ENCODE data around the gene CLPSL2. TPM values are rescaled to one million over a fixed set of nuclear protein-coding genes. Genes with fewer than 3 reads are reported as not detected.

Gene CLPSL2
- total and polyA plus RNA-seq, 2 experiments from 2014 or later = 1.2 TPM; not detected in 1

- no peaks in the 10 kb centered on the region for H3K9me3 ChIP-seq (ENCODE audit: low read depth)
- TF ChIP-seq, protein P1, sequence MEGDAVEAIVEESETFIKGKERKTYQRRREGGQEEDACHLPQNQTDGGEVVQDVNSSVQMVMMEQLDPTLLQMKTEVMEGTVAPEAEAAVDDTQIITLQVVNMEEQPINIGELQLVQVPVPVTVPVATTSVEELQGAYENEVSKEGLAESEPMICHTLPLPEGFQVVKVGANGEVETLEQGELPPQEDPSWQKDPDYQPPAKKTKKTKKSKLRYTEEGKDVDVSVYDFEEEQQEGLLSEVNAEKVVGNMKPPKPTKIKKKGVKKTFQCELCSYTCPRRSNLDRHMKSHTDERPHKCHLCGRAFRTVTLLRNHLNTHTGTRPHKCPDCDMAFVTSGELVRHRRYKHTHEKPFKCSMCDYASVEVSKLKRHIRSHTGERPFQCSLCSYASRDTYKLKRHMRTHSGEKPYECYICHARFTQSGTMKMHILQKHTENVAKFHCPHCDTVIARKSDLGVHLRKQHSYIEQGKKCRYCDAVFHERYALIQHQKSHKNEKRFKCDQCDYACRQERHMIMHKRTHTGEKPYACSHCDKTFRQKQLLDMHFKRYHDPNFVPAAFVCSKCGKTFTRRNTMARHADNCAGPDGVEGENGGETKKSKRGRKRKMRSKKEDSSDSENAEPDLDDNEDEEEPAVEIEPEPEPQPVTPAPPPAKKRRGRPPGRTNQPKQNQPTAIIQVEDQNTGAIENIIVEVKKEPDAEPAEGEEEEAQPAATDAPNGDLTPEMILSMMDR (IDR thresholded peaks at IDR 0.05; ENCODE audit: low read depth, low read length) = no peak
- H3K4me1 ChIP-seq (ENCODE audit: low read depth) = no peaks in the 10 kb centered on the region
- no peaks in the 10 kb centered on the region for H3K36me3 ChIP-seq
- H3K4me3 ChIP-seq = no peak overlapping the region
- no peak overlapping the region for H3K27ac ChIP-seq
- no peak for DNase-seq (ENCODE audit: low read depth in 1 of 2, low spot score in 1 of 2)
- peaks cover 20% of the 10 kb centered on the region for H3K27me3 ChIP-seq
Observed at GRCh38 chr6:35784200-35784599, 7.8 kb downstream of the CLPSL2 start.

DNA sequence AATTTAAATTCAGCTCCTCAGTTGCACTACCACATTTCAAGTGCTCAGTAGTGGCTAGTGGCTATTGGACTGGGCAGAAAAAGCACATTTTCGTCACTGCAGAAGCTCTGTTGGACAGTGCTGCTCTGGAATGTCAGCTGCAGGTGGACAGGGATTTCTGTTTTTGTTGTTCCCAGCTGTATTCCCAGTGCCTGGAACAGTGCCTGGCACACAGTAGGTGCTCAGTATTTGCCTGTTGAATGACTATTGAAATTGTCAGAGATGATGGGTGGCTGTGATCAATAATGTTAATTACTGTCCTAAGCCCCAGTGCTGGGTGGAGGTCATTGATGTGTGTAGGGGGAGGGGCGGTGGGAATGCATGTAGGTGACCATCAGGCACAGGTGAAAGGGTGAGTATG is 9.9 kb downstream of the CLPSL2 start:
- TF ChIP-seq, protein P1 (IDR thresholded peaks at IDR 0.05; ENCODE audit: low read depth, low read length) = no peak
- no peak for DNase-seq (ENCODE audit: low read depth in 1 of 2, low spot score in 1 of 2)
- Histone ChIP-seq H3K27me3 (peaks cover 20% of the 10 kb centered on the region), H3K4me1 (ENCODE audit: low read depth) (no peaks in the 10 kb centered on the region), H3K9me3 (ENCODE audit: low read depth) (no peaks in the 10 kb centered on the region), H3K4me3 (no peak overlapping the region), H3K36me3 (no peaks in the 10 kb centered on the region), H3K27ac (no peak overlapping the region)

DNA sequence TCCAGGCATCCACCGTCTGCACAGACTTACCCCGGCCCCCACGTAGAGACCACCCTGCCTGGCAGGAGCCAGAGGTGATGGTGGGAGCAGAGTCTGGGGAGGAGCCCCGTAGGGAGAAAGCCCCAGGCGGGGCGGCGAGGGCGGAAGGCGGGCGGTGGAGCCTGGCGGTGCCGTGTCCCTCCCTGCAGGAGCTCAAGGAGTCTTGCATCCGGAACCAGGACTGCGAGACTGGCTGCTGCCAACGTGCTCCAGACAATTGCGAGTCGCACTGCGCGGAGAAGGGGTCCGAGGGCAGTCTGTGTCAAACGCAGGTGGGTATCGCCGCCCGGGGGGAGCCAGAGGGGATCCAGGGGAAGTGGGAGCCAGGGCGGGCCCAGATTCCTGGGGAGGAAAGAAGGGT is 10.4 kb downstream of the CLPSL2 start:
- peaks cover 20% of the 10 kb centered on the region for H3K27me3 ChIP-seq
- H3K4me3 ChIP-seq = no peak overlapping the region
- no peaks in the 10 kb centered on the region for H3K4me1 ChIP-seq (ENCODE audit: low read depth)
- TF ChIP-seq, protein P1 (IDR thresholded peaks at IDR 0.05; ENCODE audit: low read depth, low read length) = no peak
- H3K27ac ChIP-seq = no peak overlapping the region
- no peak for DNase-seq (ENCODE audit: low read depth in 1 of 2, low spot score in 1 of 2)
- H3K36me3 ChIP-seq = no peaks in the 10 kb centered on the region
- no peaks in the 10 kb centered on the region for H3K9me3 ChIP-seq (ENCODE audit: low read depth)

GRCh38 chr6:35787266-35788218 is 11.1 kb downstream of the CLPSL2 start:
- Histone ChIP-seq H3K36me3 (no peaks in the 10 kb centered on the region), H3K27me3 (peaks cover 20% of the 10 kb centered on the region), H3K27ac (no peak overlapping the region), H3K4me3 (no peak overlapping the region), H3K4me1 (ENCODE audit: low read depth) (no peaks in the 10 kb centered on the region), H3K9me3 (ENCODE audit: low read depth) (no peaks in the 10 kb centered on the region)
- TF ChIP-seq, protein P1 (IDR thresholded peaks at IDR 0.05; ENCODE audit: low read depth, low read length) = no peak
- DNase-seq (ENCODE audit: low read depth in 1 of 2, low spot score in 1 of 2) = no peak

- peaks cover 20% of the 10 kb centered on the region for H3K27me3 ChIP-seq
- no peaks in the 10 kb centered on the region for H3K36me3 ChIP-seq
- no peak for DNase-seq (ENCODE audit: low read depth in 1 of 2, low spot score in 1 of 2)
- no peak overlapping the region for H3K27ac ChIP-seq
- TF ChIP-seq, protein P1 (IDR thresholded peaks at IDR 0.05; ENCODE audit: low read depth, low read length) = no peak
- no peak overlapping the region for H3K4me3 ChIP-seq
- H3K4me1 ChIP-seq (ENCODE audit: low read depth) = no peaks in the 10 kb centered on the region
- H3K9me3 ChIP-seq (ENCODE audit: low read depth) = no peaks in the 10 kb centered on the region
Observed at GRCh38 chr6:35788423-35788982, 12.1 kb downstream of the CLPSL2 start.

All from cardiac muscle cell (in vitro differentiated cells and primary cell).